Loucy (cell line): Measurements from ENCODE around the gene MSRB2.

ENCODE experiments used
- CTCF ChIP-seq: fragments of 200-600 bp; sonication (generic); conservative IDR thresholded peaks from 2 replicates; pipeline ENCODE4 v1.5.1; 2014; ENCODE audit warnings: mild to moderate bottlenecking, antibody characterized with exemption, low read length
- EZH2phosphoT487 ChIP-seq: fragments of 200-600 bp; IDR thresholded peaks from 2 replicates; pipeline ENCODE4 v1.6.1; 2018; ENCODE audit warnings: antibody characterized with exemption, mild to moderate bottlenecking, moderate library complexity, borderline replicate concordance

GRCh38 chr10:23051278-23051677 is 44.1 kb upstream of the MSRB2 start:
- TF ChIP-seq CTCF: no peak
- no peak for TF ChIP-seq EZH2phosphoT487
